K562 (cell line): ENCODE measurements around the gene APP. TPM values are rescaled to one million over a fixed set of nuclear protein-coding genes. Genes with fewer than 3 reads are reported as not detected.

ENCODE experiments used
- CHD7 ChIP-seq: fragments of 200-600 bp; sonication (generic); IDR thresholded peaks from one replicate; pipeline ENCODE4 v1.6.1; 2012; ENCODE audit warnings: mild to moderate bottlenecking, low read depth, low read length, inconsistent platforms
- ILF3 ChIP-seq: fragments of 450-650 bp; IDR thresholded peaks from 2 replicates; pipeline ENCODE4 v1.6.1; 2018; ENCODE audit warnings: antibody characterized with exemption, mild to moderate bottlenecking, moderate library complexity, borderline replicate concordance
- POLR2G ChIP-seq: fragments of 200-400 bp; formaldehyde crosslinking; IDR thresholded peaks from 2 replicates; pipeline ENCODE4 v1.6.1; 2017; ENCODE audit warnings: low read depth, mild to moderate bottlenecking, antibody characterized with exemption, low read length, moderate library complexity
- RHOXF2B ChIP-seq: fragments of 250-450 bp; sonication (Bioruptor Pico); conservative IDR thresholded peaks from 2 replicates; pipeline ENCODE4 v1.5.1; 2021
- polyA plus RNA-seq, 8 experiments: library from polyadenylated mRNA; depleted of rRNA in 4 of 8; stranded (reverse) in 5 of 8; unstranded in 3 of 8; fragments of >200 nt; fragmentation: Nextera tagmentation in 2 of 8; fragmentation: Illumina TruSeq in 1 of 8; extraction: Ambion mirVana in 2 of 8; extraction: Trizol in 1 of 8; gene quantifications; 2 replicates each; pipeline versions ENCODE4 v1.2.1 to v1.2.3, GENCODE V29; 2011 to 2014; ENCODE audit warnings: inconsistent platforms in 1 of 8, missing spikeins in 1 of 8
- total RNA-seq, 7 experiments: library from RNA; depleted of rRNA in 6 of 7; stranded (reverse); fragments of >200 nt in 6 of 7; fragmentation: Illumina TruSeq in 2 of 7; extraction: Trizol in 2 of 7; gene quantifications; 2 replicates each; pipeline versions ENCODE4 v1.2.1 to v1.2.3, GENCODE V29; 2011 to 2021; ENCODE audit warnings: low replicate concordance in 1 of 7
- TF ChIP-seq, protein P1 (sequence below): fragments of 450-650 bp; IDR thresholded peaks from 2 replicates; pipeline ENCODE4 v1.6.1; 2016; ENCODE audit warnings: mild to moderate bottlenecking, moderate library complexity

The APP gene
- total and polyA plus RNA-seq, 9 of the 15 experiments (the other 6 are each of a cell fraction or from before 2014, with no cell fraction given) = 0.01 to 1.5 (median 0.16) TPM; not detected in 5

DNA sequence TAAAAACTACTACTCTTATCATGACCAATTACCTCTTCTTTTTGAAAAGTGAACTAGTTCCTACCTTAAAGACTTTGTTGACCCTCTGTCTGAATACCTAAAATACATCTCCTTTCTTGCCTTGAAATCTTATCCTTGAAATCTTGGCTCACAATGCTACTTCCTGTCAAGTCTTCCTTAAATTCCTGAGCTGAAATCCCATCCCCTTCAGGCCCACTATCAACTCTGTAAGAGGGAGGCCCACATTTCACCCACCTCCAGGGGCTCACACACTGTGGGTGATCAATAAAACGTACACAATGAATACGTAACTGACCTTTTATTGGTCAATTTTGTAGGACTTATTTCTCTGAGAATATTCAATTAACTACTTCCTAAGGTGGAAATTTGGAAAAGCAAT is 88.0 kb downstream of the APP start (continued):
- TF ChIP-seq CHD7 (no peak), RHOXF2B (CRISPR knock-in tag) (no peak), POLR2G (no peak), ILF3 (no peak)
- TF ChIP-seq, protein P1, sequence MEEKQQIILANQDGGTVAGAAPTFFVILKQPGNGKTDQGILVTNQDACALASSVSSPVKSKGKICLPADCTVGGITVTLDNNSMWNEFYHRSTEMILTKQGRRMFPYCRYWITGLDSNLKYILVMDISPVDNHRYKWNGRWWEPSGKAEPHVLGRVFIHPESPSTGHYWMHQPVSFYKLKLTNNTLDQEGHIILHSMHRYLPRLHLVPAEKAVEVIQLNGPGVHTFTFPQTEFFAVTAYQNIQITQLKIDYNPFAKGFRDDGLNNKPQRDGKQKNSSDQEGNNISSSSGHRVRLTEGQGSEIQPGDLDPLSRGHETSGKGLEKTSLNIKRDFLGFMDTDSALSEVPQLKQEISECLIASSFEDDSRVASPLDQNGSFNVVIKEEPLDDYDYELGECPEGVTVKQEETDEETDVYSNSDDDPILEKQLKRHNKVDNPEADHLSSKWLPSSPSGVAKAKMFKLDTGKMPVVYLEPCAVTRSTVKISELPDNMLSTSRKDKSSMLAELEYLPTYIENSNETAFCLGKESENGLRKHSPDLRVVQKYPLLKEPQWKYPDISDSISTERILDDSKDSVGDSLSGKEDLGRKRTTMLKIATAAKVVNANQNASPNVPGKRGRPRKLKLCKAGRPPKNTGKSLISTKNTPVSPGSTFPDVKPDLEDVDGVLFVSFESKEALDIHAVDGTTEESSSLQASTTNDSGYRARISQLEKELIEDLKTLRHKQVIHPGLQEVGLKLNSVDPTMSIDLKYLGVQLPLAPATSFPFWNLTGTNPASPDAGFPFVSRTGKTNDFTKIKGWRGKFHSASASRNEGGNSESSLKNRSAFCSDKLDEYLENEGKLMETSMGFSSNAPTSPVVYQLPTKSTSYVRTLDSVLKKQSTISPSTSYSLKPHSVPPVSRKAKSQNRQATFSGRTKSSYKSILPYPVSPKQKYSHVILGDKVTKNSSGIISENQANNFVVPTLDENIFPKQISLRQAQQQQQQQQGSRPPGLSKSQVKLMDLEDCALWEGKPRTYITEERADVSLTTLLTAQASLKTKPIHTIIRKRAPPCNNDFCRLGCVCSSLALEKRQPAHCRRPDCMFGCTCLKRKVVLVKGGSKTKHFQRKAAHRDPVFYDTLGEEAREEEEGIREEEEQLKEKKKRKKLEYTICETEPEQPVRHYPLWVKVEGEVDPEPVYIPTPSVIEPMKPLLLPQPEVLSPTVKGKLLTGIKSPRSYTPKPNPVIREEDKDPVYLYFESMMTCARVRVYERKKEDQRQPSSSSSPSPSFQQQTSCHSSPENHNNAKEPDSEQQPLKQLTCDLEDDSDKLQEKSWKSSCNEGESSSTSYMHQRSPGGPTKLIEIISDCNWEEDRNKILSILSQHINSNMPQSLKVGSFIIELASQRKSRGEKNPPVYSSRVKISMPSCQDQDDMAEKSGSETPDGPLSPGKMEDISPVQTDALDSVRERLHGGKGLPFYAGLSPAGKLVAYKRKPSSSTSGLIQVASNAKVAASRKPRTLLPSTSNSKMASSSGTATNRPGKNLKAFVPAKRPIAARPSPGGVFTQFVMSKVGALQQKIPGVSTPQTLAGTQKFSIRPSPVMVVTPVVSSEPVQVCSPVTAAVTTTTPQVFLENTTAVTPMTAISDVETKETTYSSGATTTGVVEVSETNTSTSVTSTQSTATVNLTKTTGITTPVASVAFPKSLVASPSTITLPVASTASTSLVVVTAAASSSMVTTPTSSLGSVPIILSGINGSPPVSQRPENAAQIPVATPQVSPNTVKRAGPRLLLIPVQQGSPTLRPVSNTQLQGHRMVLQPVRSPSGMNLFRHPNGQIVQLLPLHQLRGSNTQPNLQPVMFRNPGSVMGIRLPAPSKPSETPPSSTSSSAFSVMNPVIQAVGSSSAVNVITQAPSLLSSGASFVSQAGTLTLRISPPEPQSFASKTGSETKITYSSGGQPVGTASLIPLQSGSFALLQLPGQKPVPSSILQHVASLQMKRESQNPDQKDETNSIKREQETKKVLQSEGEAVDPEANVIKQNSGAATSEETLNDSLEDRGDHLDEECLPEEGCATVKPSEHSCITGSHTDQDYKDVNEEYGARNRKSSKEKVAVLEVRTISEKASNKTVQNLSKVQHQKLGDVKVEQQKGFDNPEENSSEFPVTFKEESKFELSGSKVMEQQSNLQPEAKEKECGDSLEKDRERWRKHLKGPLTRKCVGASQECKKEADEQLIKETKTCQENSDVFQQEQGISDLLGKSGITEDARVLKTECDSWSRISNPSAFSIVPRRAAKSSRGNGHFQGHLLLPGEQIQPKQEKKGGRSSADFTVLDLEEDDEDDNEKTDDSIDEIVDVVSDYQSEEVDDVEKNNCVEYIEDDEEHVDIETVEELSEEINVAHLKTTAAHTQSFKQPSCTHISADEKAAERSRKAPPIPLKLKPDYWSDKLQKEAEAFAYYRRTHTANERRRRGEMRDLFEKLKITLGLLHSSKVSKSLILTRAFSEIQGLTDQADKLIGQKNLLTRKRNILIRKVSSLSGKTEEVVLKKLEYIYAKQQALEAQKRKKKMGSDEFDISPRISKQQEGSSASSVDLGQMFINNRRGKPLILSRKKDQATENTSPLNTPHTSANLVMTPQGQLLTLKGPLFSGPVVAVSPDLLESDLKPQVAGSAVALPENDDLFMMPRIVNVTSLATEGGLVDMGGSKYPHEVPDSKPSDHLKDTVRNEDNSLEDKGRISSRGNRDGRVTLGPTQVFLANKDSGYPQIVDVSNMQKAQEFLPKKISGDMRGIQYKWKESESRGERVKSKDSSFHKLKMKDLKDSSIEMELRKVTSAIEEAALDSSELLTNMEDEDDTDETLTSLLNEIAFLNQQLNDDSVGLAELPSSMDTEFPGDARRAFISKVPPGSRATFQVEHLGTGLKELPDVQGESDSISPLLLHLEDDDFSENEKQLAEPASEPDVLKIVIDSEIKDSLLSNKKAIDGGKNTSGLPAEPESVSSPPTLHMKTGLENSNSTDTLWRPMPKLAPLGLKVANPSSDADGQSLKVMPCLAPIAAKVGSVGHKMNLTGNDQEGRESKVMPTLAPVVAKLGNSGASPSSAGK = no peak
